ENCODE results near the gene NECTIN1.

Gene NECTIN1

GRCh38 chr11:119737366-119738058, 8.5 kb upstream of the NECTIN1 start (continued):
- TF ChIP-seq BACH2 (CRISPR knock-in tag; IDR thresholded peaks at IDR 0.05; ENCODE audit: borderline replicate concordance) = no peak
- TF ChIP-seq GLIS3 (CRISPR knock-in tag; IDR thresholded peaks at IDR 0.05) = no peak
- TF ChIP-seq ZNF565 (CRISPR knock-in tag; conservative IDR thresholded peaks at IDR 0.05; ENCODE audit: low read depth) = no peak
- TF ChIP-seq RARB (CRISPR knock-in tag; IDR thresholded peaks at IDR 0.05) = no peak
- TF ChIP-seq, protein P1, sequence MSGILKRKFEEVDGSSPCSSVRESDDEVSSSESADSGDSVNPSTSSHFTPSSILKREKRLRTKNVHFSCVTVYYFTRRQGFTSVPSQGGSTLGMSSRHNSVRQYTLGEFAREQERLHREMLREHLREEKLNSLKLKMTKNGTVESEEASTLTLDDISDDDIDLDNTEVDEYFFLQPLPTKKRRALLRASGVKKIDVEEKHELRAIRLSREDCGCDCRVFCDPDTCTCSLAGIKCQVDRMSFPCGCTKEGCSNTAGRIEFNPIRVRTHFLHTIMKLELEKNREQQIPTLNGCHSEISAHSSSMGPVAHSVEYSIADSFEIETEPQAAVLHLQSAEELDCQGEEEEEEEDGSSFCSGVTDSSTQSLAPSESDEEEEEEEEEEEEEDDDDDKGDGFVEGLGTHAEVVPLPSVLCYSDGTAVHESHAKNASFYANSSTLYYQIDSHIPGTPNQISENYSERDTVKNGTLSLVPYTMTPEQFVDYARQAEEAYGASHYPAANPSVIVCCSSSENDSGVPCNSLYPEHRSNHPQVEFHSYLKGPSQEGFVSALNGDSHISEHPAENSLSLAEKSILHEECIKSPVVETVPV (CRISPR knock-in tag; IDR thresholded peaks at IDR 0.05) = no peak
- no peak for TF ChIP-seq TCF4 (CRISPR knock-in tag; IDR thresholded peaks at IDR 0.05; ENCODE audit: borderline replicate concordance)
- no peak for TF ChIP-seq ZNF8 (CRISPR knock-in tag; IDR thresholded peaks at IDR 0.05)
- TF ChIP-seq ZFP30 (CRISPR knock-in tag; IDR thresholded peaks at IDR 0.05) = no peak
- no peak for TF ChIP-seq ISL1 (CRISPR knock-in tag; IDR thresholded peaks at IDR 0.05)
- no peak for TF ChIP-seq PATZ1 (CRISPR knock-in tag; IDR thresholded peaks at IDR 0.05; ENCODE audit: borderline replicate concordance)

DNA sequence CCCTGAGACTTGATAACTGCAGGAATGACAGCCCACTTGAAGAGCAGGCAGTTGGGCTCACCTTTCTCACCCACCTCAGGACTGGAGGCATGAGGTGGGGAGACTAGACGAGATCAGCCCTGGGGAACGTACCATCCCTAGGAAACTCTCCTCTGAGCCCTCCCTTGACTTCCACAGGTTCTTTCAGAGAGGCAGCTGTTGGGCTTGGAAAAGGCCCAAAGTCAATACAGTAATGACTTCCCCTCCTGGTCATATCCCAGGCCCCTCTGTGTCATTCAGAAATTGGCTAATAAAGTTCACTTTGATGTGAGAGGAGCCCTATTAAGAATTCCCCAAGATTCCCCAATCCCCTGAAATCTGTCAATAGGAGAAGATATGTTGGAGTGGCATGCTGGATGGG, 5.8 kb upstream of the NECTIN1 start:
- TF ChIP-seq ZNF565 (CRISPR knock-in tag; conservative IDR thresholded peaks at IDR 0.05; ENCODE audit: low read depth) (no peak), BACH2 (CRISPR knock-in tag; IDR thresholded peaks at IDR 0.05; ENCODE audit: borderline replicate concordance) (no peak), RARB (CRISPR knock-in tag; IDR thresholded peaks at IDR 0.05) (no peak), TOX (CRISPR knock-in tag; IDR thresholded peaks at IDR 0.05; ENCODE audit: borderline replicate concordance) (no peak), GLIS3 (CRISPR knock-in tag; IDR thresholded peaks at IDR 0.05) (no peak), ZFP3 (CRISPR knock-in tag; IDR thresholded peaks at IDR 0.05) (no peak), ZNF70 (CRISPR knock-in tag; IDR thresholded peaks at IDR 0.05) (no peak), OSR1 (CRISPR knock-in tag; IDR thresholded peaks at IDR 0.05) (no peak), CREB5 (CRISPR knock-in tag; IDR thresholded peaks at IDR 0.05; ENCODE audit: low read depth) (no peak), ZC3H10 (CRISPR knock-in tag; IDR thresholded peaks at IDR 0.05) (no peak), POU6F1 (CRISPR knock-in tag; IDR thresholded peaks at IDR 0.05; ENCODE audit: borderline replicate concordance, low read depth) (no peak), TSHZ2 (CRISPR knock-in tag; IDR thresholded peaks at IDR 0.05) (no peak), ESRRG (CRISPR knock-in tag; IDR thresholded peaks at IDR 0.05) (no peak), ZNF8 (CRISPR knock-in tag; IDR thresholded peaks at IDR 0.05) (no peak), ISL1 (CRISPR knock-in tag; IDR thresholded peaks at IDR 0.05) (no peak), SNAI2 (CRISPR knock-in tag; IDR thresholded peaks at IDR 0.05) (no peak), ARNTL (CRISPR knock-in tag; IDR thresholded peaks at IDR 0.05; ENCODE audit: borderline replicate concordance, low read depth) (no peak), PATZ1 (CRISPR knock-in tag; IDR thresholded peaks at IDR 0.05; ENCODE audit: borderline replicate concordance) (no peak), PPARA (CRISPR knock-in tag; IDR thresholded peaks at IDR 0.05; ENCODE audit: borderline replicate concordance) (no peak)
- ATAC-seq = no peak

Data from SK-N-SH treated with all-trans-retinoic acid at 6 μM for 48 hours (cell line).